Right ventricle myocardium inferior (tissue), 1 donor: ENCODE measurements around the gene GALT. TPM values are rescaled to one million over a fixed set of nuclear protein-coding genes. Genes with fewer than 3 reads are reported as not detected.

Source experiments
- ATAC-seq: fragments of 200-7000 bp; cut with Tn5 transposase; one replicate; pipeline ENCODE4 v1.9.1; 2020; ENCODE audit warnings: mild to moderate bottlenecking, moderate library complexity
- DNase-seq: peaks from one replicate; pipeline ENCODE4 v3.0.0; 2021; ENCODE audit errors: missing footprints
- intact Hi-C: fragments of 100-400 bp; cut with DNase I; formaldehyde crosslinking; loops from one replicate; pipeline ENCODE4 v1.11.0; 2022
- total RNA-seq: library from RNA; stranded (reverse); fragmentation: NEBNext Ultra II Directional; extraction: Animal tissue kit (Norgen Biotek cat#: 25700); gene quantifications from one replicate; pipeline ENCODE4 v1.2.1, GENCODE V29; 2021
- donor health status: DM: no; HTN: yes; CAD: no; lungs with severe emphysema.

Gene GALT
- total RNA-seq, 1 donor from 2014 or later: 54.1 TPM

DNA sequence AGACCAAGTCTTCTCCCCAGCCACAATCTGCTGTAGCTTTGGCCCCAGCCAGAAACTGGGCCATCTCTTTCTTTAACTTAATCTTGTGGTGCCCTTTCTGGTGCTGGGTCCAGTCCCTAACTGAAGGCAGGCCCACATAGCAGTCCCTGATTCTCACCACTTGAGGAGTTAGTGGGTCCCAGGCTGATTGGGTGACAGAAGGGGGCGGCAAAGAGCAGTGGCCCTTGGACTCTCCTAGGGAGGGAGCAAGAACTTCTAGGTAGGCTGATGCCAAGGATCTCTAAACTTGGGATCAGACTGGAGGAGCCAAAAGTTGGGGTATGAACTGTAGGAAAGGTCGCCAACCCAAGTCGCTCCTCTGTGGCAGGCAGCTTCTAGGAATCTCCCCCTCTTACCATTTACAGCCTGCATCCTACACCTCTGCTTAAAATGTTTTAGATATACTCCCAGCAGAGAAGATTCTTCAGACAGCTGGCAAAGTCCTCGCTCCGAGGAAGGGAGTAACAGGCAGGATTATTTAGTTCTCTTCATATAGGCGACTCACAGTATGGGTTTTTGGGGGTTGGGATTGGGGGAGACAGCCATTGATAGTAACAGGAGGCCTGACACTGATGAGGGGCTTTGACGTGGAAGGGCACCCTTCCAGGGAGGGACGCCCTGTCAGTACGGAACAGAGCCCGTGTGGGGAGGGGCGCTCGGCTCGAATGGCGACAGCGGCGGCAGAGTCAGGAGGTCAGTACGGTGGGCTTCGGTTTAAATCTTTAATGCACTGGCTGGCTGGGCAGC lies 18.0 kb downstream of the GALT start:
- DNase-seq: peak; percentile 82
- peak; percentile 49 for ATAC-seq
- intact Hi-C loops: loop anchor here (2.0 to 5.0 kb wide), 2 partner anchors 36 to 328 kb away; no protein-coding TSS in a partner anchor

DNA sequence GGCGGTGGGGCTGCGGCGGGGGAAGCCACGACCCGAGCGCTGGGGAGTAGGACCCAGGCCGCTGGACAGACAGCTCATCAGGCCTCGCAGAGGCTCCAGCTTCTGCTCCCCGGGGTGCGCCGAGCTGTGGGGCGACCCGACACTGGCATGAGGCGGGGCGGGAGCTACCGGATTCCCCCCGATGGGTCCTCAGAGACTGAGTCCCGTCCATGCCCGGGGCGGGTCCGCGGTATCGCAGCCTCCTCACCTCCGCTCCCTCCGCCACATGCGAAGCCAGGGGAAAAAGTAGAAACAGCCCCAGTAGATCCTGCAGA lies 18.5 kb downstream of the GALT start:
- intact Hi-C loops: loop anchor here (2.0 to 5.0 kb wide), 2 partner anchors 36 to 327 kb away; no protein-coding TSS in a partner anchor
- ATAC-seq (no peak), DNase-seq (no peak)

DNA sequence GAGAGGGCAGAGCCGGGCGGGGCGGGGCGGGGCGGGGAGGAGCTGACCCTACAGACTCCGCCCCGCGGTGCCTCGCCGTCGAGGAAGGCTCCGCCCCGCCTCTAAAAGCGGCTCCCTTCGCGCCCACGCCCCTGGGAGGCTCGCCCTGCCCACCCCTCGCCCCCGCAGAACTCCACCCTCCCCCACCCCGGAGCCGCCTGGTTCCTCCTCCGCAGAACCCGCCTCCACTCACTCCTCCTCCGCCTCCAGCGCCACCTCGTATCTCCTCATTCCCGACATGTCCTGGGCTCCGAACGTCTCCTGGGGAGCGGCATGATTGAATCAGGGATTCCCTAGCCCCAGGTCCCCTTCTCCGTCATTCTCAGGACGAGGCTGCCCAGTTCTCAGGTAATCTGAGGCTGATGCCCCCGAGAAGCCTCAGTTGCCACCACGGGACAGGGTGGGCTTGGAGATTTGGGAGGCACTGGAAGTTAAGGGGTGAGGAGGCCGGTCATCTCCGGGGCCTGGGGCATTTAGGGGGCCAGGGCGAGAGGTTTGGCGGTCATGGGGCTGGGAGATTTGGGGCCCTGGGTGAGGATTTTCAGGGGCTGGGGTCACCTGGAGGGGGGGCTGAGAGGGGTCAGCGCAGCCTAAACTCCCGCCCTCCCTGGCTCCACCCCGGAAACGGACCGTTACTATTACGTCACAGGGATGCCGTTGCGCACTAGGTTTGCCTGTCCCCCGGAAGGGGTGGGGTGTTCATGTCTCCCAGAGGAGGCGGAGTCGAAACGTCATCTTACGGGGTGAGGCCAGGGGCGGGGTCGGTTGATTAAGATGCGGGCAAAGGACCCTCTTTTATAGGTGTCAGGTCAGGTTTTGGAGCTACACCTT lies 19.1 kb downstream of the GALT start:
- peak; percentile 92 for ATAC-seq
- DNase-seq: peak; percentile 96
- intact Hi-C loops: loop anchor here (2.0 to 5.0 kb wide), 2 partner anchors 35 to 327 kb away; no protein-coding TSS in a partner anchor

DNA sequence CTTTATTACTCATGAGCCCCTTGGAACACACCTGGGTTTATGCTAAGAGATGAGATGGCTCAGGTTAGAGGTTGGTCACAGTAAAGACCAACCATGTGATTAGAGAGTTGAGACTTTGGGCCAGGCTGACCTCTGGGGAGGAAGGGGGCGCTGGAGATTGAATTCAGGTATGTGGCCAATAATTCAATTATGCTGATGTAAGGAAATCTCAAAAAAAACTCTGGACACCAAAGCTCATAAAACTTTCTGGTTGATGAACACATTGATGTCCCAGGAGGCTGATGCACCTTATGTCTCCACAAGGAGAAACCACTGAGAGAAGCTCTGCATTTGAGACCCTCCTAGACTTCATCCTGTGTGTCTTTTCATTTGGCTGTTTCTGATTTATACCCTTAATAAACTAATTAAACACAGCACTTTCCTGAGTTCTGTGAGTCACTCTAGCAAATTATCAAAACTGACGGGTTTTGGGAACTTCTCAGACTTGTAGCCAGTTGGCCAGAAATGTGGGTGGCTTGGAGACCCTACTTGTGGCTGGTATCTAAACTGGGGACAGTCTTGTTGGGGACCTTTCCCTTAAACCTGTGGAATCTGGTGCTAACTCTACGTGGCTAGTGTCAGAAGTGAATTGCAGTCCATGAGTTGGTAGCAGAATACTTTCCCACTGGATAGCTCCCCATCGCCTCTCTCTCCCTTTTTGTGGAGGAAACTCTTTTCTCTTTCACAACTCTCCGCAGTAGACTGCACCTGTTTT lies 23.5 kb downstream of the GALT start:
- DNase-seq: no peak
- intact Hi-C loops: loop anchor here (5.0 kb wide), 1 partner anchor 322 kb away; no protein-coding TSS in a partner anchor
- ATAC-seq: no peak

DNA sequence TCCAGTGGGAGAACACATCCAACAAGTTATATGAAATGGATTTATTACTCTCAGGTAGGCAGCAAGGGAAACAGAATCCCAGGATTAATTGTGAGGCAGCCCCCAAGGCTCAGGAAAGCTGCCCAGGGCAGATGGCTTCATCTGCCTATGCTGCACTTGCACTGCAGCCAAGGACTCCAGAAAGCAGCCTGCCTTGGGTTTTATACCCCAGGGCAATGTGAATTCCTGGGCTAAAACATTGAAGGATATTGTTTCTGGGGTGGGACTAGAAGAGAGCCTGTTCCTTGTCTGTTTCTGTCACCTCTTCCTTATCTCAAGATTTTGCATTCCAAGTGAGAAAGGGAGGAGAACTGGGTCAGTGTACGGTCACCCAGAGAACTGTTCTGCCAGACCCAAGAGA lies 24.8 kb downstream of the GALT start:
- intact Hi-C loops: no loop called here
- ATAC-seq (no peak), DNase-seq (no peak)

DNA sequence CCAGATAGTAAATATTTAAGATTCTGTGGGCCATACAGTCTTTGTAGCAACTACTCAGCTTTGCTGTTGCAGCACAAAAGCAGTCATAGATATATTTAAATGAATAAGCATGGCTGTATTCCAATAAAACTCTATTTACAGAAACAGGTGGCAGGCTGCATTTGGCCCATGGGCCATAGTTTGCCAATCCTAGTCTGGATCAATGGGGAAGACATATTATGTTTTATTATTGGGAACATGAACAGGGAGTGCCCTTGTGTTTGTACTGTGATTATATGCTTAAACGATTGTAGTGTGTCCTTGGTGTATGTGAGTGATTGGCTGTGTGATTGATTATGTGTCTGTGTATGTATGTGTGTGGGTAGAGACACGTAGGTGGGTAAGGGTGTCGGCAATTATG lies 28.0 kb downstream of the GALT start:
- no peak for DNase-seq
- intact Hi-C loops: no loop called here
- no peak for ATAC-seq

DNA sequence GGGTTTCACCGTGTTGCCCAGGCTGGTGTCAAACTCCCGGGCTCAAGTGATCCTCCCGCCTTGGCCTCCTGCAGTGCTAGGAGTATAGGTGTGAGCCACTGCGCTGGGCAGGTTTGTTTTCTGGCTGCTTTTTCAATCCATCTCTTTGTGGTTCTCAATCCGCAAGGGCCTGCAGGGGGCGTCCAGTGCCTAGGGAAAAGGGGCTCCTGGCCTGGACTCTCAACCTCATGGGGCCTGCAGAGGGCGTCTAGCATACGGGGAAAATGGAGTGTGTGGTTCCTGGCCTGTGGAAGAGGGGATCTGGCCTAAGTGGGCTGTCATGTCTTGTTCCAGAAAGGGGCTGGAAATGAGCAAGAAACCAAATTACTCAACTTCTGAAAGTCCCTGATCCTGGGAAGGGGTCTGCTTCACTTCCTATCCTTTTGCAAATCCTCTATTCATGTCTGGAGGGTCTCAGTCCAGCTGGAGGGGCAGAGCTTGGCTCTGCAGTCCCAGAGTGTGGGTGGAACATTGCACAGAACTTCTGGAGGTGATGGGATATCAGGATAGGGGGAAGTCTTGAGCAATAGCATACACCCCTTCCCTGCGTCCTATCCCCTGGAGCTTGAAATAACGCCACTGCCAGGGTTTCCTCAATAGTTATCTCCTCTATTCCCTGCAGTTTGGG lies 28.7 kb downstream of the GALT start:
- ATAC-seq: peak; percentile 54
- intact Hi-C loops: no loop called here
- DNase-seq: peak; percentile 79

DNA sequence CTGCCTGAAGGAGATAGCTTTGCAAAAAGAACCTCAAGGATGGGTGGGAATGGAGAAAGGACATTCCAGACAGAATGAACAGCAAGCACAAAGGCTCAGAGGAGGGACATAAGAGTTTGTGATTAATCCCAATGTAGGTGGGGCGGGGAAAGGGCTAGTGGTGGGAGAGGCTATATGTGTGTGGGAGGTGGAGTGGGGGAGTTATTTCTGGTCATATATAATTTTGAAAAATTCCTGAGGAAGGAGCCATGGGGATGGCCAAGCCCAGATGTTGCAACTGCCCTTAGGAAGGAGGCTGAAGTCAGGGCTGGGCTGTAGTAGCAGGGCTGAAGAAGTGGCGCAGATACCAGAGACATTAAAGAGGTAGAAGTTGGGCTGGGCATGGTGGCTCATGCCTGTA lies 29.4 kb downstream of the GALT start:
- DNase-seq: no peak
- intact Hi-C loops: no loop called here
- ATAC-seq: peak; percentile 3

DNA sequence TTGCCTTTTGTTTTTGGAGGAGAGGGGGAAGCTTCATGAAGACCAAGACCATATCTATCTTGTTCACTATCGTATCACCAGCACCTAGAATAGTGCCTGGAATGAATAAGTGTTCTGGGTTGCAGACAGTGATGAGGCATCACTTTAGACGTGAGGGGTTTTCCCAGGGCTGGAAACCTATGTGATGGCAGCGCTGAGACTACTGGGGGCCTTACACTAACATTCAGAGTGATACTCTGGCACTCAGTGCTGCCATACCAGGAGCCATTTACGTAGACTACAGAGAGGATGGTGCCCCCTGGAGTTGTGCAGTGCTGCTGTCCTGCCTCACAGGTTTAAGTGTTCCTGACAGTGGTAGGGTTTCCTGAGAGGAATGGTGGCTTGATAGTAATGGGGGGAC lies 37.7 kb downstream of the GALT start:
- intact Hi-C loops: no loop called here
- DNase-seq (no peak), ATAC-seq (no peak)

DNA sequence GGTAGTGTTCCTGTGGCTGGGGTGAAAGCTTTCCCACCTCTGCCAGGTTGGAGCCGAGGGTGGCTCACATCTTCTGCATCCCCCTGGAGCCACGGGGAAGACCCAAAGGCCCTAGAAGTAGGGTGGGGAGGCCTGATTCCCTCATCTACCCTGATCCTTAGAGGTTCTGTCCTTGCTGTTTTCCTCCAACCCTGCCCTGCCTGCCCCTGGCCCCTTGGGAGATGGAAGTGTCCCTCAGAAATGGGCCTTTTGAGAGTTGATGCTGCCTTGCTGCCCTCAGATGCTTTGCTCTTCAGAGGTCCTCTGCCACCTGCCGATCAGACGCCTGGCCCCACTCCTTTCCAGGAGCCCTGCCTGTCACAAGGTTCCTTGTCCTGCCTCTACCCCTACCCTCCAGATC lies 38.3 kb downstream of the GALT start:
- intact Hi-C loops: no loop called here
- no peak for DNase-seq
- no peak for ATAC-seq

DNA sequence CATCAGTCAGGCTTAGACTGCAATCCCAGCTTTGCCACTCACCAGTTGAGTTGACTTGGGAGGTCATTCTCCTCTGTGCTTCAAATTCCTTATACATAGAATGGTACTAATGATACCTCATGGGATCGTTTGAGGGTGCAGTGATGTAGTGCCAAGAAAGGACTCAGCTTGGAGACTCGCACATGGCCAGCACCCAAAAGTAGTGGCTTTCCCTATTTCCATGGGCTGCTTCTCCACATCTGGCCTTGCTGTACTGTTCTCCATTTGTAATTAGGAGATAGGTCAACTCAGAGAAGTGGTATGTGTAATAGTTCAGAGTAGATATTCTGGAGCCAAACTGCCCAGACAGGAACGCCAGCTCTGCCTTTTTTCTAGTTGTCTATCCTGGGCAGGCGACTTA lies 39.1 kb downstream of the GALT start:
- no peak for DNase-seq
- intact Hi-C loops: no loop called here
- no peak for ATAC-seq

DNA sequence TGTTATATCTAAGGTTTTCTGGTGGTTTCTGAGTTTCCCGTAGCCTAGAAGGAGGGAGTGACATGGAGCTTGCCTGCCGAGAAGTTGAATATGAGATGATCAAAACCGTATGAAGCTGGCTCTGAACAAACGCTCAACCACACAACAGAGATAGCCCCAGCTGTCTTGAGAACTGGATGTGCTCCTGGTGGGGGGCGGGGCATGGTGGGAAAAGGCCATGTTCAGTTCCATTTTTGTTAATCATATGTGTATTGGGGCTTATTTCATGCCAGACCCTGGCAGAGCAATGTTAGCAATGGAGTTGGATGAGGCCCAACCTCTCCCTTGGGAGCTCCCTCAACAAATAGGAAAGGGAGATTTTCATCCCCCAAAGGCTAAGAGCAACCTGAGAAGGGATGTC lies 39.8 kb downstream of the GALT start:
- DNase-seq: no peak
- intact Hi-C loops: no loop called here
- peak; percentile 59 for ATAC-seq

DNA sequence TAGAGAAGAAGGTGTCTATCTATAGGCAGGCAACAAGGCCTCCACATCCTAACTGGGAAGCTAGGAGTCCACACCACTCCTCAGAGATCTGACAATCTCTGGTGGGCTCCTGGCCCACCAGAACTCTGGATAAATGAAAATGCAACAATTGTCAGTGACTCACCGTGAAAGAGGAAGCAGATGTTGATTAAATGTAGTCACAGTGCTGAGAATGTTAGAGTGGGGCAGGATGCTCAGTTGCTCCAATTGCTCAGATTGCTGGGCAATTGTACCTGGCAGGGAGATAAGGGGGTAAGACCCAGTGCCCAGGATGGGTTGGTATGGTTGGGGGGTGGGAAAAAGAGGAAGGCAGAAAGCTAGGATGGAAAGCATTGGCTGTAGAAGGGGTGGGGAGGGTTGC lies 40.3 kb downstream of the GALT start:
- no peak for DNase-seq
- intact Hi-C loops: no loop called here
- ATAC-seq: no peak

DNA sequence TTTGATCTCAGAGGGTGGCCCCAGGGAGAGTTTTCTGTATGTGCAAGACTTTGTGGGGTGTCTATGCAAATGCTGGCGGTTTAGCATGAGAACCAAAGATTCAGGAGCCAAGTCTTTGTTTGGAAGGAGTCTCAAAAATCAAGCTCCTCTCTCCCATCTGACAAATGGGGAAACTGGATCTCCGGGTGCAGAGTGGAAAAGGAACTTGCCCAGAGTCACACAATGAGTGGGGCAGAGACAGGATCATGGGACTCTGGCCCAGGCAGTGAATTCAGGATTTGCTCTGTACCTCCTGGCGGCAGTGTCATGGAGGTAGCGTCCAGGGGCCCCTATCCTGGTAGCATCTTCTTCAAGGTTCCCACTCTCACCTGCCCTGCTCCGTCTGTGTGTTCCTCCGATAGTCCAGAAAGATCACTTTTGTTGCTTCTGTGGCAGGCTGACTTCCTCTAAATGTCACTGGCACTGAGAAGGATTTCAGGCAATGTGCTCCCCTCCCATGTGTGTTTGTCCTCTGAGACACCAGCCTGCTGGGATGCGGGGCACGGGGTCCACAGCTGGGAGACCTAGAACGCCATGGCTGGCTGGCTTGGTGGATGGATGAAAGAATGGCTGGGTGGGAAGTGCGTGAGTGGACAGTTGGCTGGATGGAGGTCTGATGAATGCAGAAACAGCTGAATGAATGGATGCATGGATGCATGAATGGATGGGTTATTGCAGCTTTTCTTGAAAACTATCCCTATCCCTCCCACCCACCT lies 41.0 kb downstream of the GALT start:
- DNase-seq (no peak), ATAC-seq (no peak)
- intact Hi-C loops: loop anchor here (1.0 kb wide), 1 partner anchor 26 kb away; no protein-coding TSS in a partner anchor

DNA sequence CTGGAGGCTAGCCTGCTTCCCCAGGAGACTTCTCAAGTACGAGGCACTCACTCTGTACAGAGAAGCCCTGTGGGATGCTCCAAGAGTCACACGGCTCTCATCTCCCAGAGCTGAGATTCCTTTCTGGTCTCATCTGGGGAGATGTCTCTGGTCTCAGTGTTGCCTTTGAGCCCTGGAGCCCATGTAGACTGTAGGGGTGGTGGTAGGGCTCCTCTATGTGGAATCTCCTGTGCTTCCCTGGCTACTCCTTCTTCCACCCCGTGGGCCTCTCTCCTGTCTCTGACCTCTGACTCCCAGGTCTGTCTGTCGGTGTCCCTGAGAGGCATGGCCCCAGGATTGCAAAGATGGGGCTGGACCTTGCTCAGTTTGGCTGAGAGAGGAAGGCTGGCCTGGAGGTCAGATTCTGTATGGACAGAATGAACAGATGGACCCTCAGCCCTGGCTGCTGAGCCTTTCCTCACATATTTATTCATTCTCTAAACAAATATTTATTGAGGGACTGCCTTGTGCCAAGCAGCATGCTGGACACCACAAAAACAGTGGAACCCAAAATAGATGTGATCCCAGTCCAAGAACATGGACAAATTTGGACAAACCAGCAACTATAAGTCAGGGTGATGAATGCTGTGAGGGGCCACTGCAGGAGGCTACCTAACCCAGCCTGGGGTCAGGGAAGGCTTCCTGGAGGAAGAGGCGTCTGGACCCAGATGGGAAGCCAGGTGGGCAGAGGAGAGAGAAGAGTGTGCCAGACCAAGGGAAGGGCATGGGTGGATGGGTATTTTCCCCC lies 42.0 kb downstream of the GALT start:
- intact Hi-C loops: loop anchor here (1.0 kb wide), 1 partner anchor 25 kb away; no protein-coding TSS in a partner anchor
- no peak for ATAC-seq
- no peak for DNase-seq

DNA sequence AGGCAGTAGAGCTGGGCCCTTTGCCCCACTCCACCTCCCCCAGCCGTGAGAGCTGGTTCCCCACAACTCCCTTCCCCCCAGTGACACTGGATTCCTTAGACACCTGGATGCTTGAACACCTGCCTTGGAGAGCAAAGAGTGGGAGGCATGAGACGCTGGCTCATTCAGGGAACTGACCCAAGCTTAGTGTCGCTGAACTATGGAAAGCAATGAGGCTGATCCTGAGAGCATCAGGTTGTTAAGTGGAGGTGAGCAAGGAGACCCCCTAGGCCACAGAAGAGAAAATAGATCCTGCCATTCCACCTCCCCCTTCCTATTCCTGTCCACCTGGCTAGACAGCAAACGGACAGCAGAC lies 42.6 kb downstream of the GALT start:
- intact Hi-C loops: no loop called here
- no peak for ATAC-seq
- DNase-seq: no peak

DNA sequence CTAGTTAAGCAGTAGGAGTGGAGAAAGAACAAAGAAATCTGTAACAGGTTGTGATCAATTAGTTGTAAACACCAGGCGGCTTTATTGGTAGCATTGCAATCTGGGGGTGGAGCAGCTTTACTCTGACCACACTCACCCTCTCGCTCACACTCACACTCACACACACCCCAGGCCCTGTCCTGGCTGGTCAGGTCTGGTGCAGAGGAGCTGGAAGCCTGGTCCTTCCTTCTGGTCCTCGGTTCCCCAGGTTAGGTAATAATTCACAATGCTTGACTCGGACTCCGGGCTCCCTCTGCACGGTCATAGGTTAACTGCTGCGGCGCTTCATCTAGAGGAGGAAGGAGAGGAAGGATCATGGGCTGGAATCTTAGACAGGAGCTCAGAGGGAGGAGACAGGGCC lies 43.0 kb downstream of the GALT start:
- intact Hi-C loops: no loop called here
- ATAC-seq: no peak
- DNase-seq: no peak
